T-helper 17 cell (primary cell): ENCODE results near the gene C2CD3. TPM values are rescaled to one million over a fixed set of nuclear protein-coding genes. Genes with fewer than 3 reads are reported as not detected.

Source experiments
- ATAC-seq: fragments of 150-1000 bp; cut with Tn5 transposase; 2 replicates; pipeline ENCODE4 v1.10.0; 2021; ENCODE audit warnings: mild to moderate bottlenecking, moderate library complexity
- DNase-seq, 3 donors: peaks; one replicate each; pipeline versions ENCODE4 v3.0.0 to v3.0.0-alpha.2; 2020 to 2021
- H3K9me3 ChIP-seq: one replicate; pipeline ENCODE4 v1.7.0; 2013; ENCODE audit warnings: low read length, mild to moderate bottlenecking; ENCODE audit not compliant: control insufficient read depth, poor library complexity, severe bottlenecking
- H3K27ac Mint-ChIP-seq: one replicate; pipeline ENCODE4 v1.8.0; 2022; ENCODE audit warnings: mild to moderate bottlenecking, moderate library complexity, mixed read lengths
- H3K27me3 Mint-ChIP-seq: one replicate; pipeline ENCODE4 v1.8.0; 2022; ENCODE audit warnings: mixed read lengths
- H3K36me3 Mint-ChIP-seq: one replicate; pipeline ENCODE4 v1.8.0; 2022; ENCODE audit warnings: low read depth, mixed read lengths
- H3K4me1 Mint-ChIP-seq: one replicate; pipeline ENCODE4 v1.8.0; 2022; ENCODE audit warnings: mild to moderate bottlenecking, mixed read lengths
- H3K4me3 Mint-ChIP-seq: one replicate; pipeline ENCODE4 v1.8.0; 2022; ENCODE audit warnings: mild to moderate bottlenecking, moderate library complexity, mixed read lengths
- total RNA-seq, 4 donors: library from RNA in 2 of 4; stranded (reverse) in 2 of 4; gene quantifications; one replicate each; pipeline ENCODE4 v1.2.3 and lab custom pipeline; 2022 to 2026

C2CD3 gene
- total RNA-seq, 2 donors from 2014 or later = 35.5 to 37.1 TPM

DNA sequence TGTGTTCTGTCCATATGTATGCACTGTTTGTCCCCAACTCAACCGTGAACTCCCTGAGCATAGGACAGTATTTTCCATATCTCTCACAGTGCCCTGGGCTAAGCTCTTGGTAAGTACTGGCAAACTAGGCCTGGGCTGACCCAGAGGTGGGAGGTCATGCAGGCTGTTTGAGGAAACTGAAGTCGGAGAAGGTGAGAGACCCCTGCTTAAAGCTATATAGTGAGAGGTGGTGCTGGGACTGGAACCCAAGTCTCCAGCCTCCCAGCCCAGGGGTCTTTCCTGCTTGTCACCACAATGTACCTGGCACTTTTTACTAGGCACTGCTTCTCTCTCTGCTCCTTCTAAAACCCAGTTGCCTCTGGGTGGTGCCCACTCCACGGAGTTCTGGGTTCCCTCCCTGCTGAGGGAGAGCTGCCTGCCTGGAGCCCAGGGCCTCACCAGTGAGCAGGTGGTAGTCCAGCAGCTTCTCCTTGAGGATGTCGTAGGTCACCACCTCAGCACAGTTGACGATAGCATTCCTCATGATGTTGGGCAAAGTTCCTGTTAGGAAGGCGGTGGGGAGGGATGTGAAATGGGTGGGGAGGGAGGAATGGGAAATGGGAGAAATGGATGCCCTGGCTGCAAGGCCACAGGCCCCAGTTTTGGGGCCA is 166.6 kb downstream of the C2CD3 start:
- ATAC-seq (no peak), DNase-seq (no peak)
- no peaks in the 10 kb centered on the region for H3K27me3 Mint-ChIP-seq
- H3K9me3 ChIP-seq = no peaks in the 10 kb centered on the region
- peak overlapping the region; percentile 100 for H3K27ac Mint-ChIP-seq
- peaks cover 62% of the 10 kb centered on the region for H3K4me1 Mint-ChIP-seq
- H3K4me3 Mint-ChIP-seq = peak overlapping the region; percentile 90
- H3K36me3 Mint-ChIP-seq = no peaks in the 10 kb centered on the region

DNA sequence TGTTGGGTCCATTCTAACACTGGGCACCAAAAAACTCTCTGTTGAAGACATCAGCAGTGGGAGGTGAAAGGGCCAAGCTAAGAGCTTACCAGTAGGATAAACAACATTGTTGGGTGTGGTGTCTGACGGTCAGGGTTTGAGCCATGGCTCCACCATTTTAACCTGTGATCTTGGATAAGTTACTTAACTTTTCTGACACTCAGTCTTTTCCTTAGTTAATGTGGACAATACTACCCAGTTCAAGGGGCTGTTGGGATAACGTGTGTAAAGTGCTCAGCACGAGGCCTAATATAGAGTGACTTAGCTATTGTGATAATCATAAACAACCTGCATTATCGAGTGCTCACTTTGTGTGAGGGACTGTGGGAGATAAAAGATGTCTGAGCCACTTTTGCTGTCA is 168.0 kb downstream of the C2CD3 start:
- H3K4me1 Mint-ChIP-seq = peaks cover 58% of the 10 kb centered on the region
- no peaks in the 10 kb centered on the region for H3K27me3 Mint-ChIP-seq
- no peak overlapping the region for H3K4me3 Mint-ChIP-seq
- ATAC-seq (no peak), DNase-seq (no peak)
- H3K9me3 ChIP-seq = no peaks in the 10 kb centered on the region
- no peaks in the 10 kb centered on the region for H3K36me3 Mint-ChIP-seq
- H3K27ac Mint-ChIP-seq = peak overlapping the region; percentile 100

DNA sequence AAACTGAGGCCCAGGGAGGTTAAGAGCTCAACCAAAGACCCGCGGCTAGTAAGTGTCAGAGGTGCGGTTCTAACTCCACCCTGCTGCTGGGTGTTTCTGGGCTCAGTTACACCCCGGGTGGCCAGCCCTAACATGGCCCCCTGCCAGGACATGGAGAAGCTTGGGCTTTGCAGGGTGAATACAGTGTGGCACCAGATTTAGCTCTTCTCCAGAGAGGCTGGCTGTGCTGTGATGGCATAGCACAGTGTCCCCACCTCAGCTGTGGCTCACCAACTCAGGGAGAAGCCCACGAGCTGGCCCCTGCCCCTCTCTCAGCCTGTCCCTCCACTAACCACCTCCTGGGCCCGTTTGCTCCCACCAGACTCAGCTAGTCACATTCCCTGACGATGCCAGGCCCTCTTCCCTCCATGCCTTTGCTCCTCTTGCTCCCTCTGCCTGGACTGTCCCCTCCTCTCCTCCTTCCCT is 168.9 kb downstream of the C2CD3 start:
- Mint-ChIP-seq H3K27me3 (no peaks in the 10 kb centered on the region), H3K27ac (peak overlapping the region; percentile 9), H3K4me1 (peaks cover 56% of the 10 kb centered on the region), H3K4me3 (no peak overlapping the region), H3K36me3 (no peaks in the 10 kb centered on the region)
- ATAC-seq (no peak), DNase-seq (no peak)
- no peaks in the 10 kb centered on the region for H3K9me3 ChIP-seq

DNA sequence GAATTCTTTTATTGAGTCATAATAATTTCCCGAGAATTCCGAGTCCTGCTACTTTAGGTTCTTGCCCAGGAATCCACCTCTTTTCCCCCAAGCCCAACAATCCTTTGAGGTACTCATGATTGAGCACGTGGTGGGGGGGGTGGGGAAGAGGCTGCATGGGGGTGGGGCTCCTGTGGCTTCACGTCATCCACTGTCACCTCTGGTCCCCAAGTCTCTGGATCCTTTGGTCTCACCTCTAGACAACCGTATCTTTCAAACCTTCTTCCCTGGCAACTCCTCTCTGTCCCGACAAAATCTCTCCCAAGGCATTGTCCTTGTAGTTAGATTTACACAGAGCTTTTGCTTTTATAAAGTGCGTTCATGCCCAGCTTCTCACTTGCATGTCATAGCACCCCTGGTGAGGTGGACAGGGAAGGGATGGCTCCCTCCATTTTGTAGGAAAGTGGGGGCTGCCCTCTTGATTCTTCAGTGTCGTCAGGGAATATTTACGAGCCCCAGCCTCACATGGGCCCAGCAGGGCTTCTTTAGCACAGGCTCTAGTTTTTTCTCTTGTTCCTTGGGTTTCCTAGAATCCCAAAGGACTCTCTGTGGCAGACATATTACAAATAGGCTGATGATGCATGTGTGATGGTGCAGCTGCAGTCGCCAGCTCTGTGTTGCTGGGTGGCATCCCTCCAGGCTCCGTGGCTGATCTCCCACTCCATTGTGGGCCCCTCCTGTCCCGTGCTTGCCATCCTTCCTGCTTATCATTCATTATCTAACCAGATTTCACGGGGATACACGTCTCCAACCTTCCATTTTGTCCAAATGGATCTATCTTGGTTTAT is 170.3 kb downstream of the C2CD3 start:
- no peaks in the 10 kb centered on the region for H3K9me3 ChIP-seq
- Mint-ChIP-seq H3K4me3 (no peak overlapping the region), H3K27me3 (no peaks in the 10 kb centered on the region), H3K27ac (peak overlapping the region; percentile 68), H3K4me1 (peaks cover 51% of the 10 kb centered on the region), H3K36me3 (no peaks in the 10 kb centered on the region)
- DNase-seq (no peak), ATAC-seq (no peak)

DNA sequence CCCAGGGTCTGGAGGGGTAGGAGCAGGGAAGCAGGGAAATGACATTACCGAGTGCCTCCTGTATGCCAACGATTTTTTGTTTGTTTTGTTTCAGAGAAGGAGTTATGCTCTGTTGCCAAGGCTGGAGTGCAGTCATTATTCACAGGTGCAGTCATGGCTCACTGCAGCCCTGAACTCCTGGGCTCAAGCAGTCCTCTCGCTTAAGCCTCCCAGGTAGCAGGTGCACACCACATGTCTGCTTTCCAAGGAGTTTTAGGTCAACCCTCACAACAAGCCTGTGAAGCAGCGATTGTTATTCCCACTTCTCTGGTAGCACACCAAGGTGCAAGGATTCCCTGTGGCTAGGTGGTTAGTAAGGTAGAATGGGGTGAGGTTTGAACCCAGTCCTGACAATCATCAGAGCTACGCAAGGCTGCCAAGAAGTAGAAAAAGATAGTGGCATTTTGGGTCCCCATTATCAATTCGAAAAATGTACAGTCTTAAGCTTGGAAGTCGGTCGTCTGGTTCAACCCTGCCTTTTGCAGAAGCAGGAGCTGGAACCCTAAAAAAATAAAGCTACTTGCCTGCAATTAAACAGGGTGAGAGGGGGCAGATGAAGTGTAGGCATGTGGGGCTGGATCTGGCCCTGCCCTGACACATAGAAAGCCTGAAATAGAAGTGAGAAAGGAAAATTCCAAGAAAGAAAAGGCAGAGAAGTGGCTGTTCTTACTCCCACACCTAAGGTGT is 171.1 kb downstream of the C2CD3 start:
- H3K36me3 Mint-ChIP-seq = no peaks in the 10 kb centered on the region
- H3K9me3 ChIP-seq = no peaks in the 10 kb centered on the region
- ATAC-seq = no peak
- H3K4me3 Mint-ChIP-seq = peak overlapping the region; percentile 41
- H3K27me3 Mint-ChIP-seq = no peaks in the 10 kb centered on the region
- peaks cover 49% of the 10 kb centered on the region for H3K4me1 Mint-ChIP-seq
- peak overlapping the region; percentile 68 for H3K27ac Mint-ChIP-seq
- no peak for DNase-seq

DNA sequence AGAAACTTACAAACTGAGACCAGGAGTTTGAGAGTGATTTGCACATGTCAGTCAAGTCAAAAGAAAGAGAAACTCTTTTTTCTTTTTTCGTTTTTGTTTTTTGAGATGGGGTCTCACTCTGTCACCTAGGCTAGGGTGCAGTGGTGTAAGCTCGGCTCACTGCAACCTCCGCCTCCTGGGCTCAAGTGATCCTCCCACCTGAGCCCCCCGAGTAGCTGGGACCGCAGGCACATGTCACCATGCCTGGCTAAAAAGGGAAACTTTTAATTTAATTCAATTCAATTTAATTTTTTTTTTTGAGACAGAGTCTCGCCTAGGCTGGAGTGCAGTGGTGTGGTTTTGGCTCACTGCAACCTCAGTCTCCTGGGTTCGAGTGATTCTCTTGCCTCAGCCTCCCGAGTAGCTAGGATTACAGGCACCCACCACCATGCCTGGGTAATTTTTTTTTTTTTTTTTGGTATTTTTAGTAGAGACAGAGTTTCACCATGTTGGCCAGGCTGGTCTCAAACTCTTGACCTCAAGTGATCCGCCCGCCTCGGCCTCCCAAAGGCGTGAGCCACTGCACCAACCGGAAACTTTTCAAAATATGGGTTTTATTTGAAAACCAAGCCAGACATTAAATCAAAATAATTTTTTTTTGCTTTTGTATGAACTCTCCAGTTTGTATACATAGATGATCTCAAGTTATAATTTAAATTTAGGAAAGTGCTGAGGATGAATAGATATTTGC is 171.8 kb downstream of the C2CD3 start:
- H3K9me3 ChIP-seq = no peaks in the 10 kb centered on the region
- Mint-ChIP-seq H3K4me3 (no peak overlapping the region), H3K4me1 (peaks cover 46% of the 10 kb centered on the region), H3K36me3 (no peaks in the 10 kb centered on the region), H3K27ac (peak overlapping the region; percentile 68), H3K27me3 (no peaks in the 10 kb centered on the region)
- ATAC-seq (no peak), DNase-seq (no peak)

DNA sequence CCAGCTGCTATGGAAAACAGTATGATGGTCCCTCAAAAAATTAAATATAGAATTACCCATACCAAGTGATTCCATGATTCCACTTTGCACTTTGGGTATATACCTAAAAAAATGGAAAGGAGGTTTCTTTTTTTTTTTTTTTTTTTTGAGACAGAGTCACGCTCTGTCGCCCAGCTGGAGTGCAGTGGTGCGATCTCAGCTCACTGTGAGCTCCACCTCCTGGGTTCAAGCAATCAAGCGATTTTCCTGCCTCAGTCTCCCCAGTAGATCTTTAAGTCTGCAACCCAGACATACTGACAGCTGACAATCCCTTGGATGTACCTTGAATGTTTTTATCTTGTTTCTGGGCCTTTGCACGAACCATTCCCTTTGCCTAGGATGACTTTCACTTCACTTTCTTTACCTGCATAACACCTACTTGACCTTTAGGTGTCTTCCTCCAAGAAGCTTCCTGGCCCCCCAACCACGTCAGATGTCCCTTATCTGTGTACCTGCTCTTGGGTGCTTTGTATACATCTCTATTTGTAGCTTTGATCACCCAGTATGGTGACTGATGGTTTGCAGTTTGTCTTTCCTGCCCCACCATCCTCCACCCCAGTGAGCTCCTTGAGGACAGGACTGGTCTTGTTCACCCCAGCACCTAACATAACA is 173.6 kb downstream of the C2CD3 start:
- ATAC-seq (no peak), DNase-seq (no peak)
- peak overlapping the region; percentile 98 for H3K27ac Mint-ChIP-seq
- H3K9me3 ChIP-seq = no peaks in the 10 kb centered on the region
- no peaks in the 10 kb centered on the region for H3K27me3 Mint-ChIP-seq
- H3K4me3 Mint-ChIP-seq = peak overlapping the region; percentile 39
- H3K36me3 Mint-ChIP-seq = no peaks in the 10 kb centered on the region
- H3K4me1 Mint-ChIP-seq = peaks cover 40% of the 10 kb centered on the region

DNA sequence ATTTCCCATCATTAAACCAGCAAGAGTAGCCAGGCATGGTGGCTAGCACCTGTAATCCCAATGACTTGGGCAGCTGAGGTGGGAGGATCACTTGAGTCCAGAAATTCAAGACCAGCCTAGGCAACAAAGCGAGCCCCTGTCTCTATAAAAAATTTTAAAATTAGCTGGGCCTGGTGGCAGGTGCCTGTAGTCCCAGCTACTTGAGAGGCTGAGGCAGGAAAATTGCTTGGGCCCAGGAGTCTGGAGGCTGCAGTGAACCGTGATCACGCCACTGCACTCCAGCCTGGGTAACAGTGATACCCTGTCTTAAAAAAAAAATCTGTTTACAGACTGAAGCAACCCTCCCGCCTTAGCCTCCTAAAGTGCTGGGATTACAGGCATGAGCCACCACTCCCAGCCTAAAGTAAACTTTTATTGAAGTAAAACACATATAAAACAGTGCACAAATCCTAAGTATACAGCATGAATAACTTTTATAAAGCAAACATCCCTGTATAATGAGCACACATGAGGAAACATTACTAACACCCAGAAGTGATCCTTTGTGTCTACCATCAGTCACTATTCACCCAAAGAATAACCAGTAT is 174.5 kb downstream of the C2CD3 start:
- no peaks in the 10 kb centered on the region for H3K9me3 ChIP-seq
- ATAC-seq (peak; percentile 6), DNase-seq (no peak)
- Mint-ChIP-seq H3K4me3 (peak overlapping the region; percentile 86), H3K36me3 (no peaks in the 10 kb centered on the region), H3K4me1 (peaks cover 47% of the 10 kb centered on the region), H3K27ac (peak overlapping the region; percentile 98), H3K27me3 (no peaks in the 10 kb centered on the region)

DNA sequence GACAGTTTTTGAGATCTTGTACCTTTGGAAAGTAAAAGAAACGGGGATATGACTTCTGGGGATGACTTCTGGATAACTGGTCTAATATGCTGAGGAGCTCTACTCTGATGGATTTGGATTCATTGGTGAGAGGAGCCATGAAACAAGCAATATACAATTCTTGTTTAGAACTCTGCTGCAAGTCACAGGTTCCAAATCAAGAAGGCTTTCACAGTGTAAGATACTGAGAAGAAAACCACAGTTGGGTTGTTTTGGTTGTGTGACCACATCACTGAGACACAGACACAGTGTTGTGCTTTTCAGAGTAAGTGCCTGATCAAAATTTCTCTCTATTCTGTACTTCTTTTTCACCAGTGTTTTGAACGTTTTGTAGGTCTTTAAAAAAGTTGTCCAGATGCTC is 175.1 kb downstream of the C2CD3 start:
- peaks cover 48% of the 10 kb centered on the region for H3K4me1 Mint-ChIP-seq

DNA sequence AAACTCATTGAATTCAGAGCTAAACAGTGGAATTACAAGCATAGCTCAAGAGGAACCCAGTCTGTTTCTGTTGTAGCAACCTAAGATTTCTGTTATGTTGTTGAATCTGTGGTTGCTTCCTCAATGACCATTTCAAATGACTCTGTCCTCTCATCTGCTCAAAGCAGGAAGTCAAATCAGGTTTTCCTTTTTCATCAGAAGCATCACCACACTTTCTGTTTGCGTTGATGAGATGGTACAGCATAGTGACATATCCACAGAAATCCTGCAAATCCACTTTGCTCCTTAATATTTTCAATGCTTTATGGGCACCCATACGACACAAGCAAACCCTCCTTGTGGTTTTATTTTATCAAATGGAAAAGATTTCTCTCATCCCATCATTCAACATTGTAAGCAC is 175.6 kb downstream of the C2CD3 start:
- ATAC-seq = peak; percentile 76
- H3K9me3 ChIP-seq = no peaks in the 10 kb centered on the region
- no peaks in the 10 kb centered on the region for H3K27me3 Mint-ChIP-seq
- peak overlapping the region; percentile 86 for H3K4me3 Mint-ChIP-seq
- peaks cover 48% of the 10 kb centered on the region for H3K4me1 Mint-ChIP-seq
- no peak for DNase-seq
- no peaks in the 10 kb centered on the region for H3K36me3 Mint-ChIP-seq
- peak overlapping the region; percentile 98 for H3K27ac Mint-ChIP-seq

More for the DNA sequence above, 175.1 kb downstream of the C2CD3 start:
- Mint-ChIP-seq H3K4me3 (peak overlapping the region; percentile 86), H3K27ac (peak overlapping the region; percentile 98), H3K36me3 (no peaks in the 10 kb centered on the region), H3K27me3 (no peaks in the 10 kb centered on the region)
- no peaks in the 10 kb centered on the region for H3K9me3 ChIP-seq
- DNase-seq = no peak
- peak; percentile 85 for ATAC-seq

DNA sequence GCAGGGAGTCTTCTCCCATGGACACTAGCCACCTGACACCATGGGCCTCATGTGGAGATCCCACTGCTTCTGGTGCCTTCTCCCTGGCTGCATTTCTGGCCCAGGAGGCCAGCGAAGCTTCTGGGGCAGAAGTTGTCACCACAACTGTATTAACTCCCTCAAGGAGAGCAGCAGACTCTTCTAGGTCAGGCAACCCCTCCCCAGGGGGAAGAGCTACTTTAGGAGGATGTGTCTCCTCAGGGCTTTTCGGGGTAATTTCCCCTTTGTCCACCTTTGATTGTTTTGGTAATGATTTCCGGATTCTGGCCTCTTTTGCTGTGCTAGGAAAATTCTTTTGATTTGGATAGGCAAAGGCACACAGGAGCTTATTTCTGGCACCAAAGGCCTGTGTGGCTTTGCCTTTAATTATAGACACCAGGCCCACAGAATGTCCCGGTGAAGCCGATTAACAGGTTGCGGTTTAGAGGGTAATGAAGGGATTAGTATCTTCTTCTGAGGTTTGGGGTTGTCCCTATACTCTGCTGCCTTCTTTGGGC is 179.3 kb downstream of the C2CD3 start:
- Mint-ChIP-seq H3K36me3 (no peaks in the 10 kb centered on the region), H3K4me1 (peaks cover 30% of the 10 kb centered on the region), H3K27me3 (no peaks in the 10 kb centered on the region), H3K27ac (peak overlapping the region; percentile 98), H3K4me3 (peak overlapping the region; percentile 33)
- no peaks in the 10 kb centered on the region for H3K9me3 ChIP-seq
- DNase-seq (no peak), ATAC-seq (no peak)

DNA sequence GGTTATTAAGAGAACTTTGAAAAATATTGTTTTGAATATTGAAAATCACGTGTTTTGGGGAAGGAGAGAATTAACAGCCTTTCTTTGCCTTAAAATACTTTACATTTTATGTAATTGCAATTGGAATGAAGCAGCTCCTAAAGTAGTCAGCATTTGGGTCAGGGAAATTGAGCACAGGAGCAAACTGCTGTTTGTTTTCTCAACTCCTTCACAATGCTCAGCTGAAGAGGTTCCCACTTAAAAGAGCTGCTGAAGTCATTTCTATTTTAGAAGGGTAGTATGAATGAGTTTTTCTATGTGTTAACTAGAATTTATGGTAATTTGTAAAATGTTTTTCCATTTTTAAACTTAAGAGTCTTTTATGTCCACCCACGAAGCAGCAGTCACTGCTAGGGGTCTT is 180.1 kb downstream of the C2CD3 start:
- no peak for DNase-seq
- H3K27me3 Mint-ChIP-seq = no peaks in the 10 kb centered on the region
- no peaks in the 10 kb centered on the region for H3K9me3 ChIP-seq
- ATAC-seq = no peak
- peaks cover 25% of the 10 kb centered on the region for H3K4me1 Mint-ChIP-seq
- H3K27ac Mint-ChIP-seq = peak overlapping the region; percentile 98
- H3K36me3 Mint-ChIP-seq = no peaks in the 10 kb centered on the region
- H3K4me3 Mint-ChIP-seq = no peak overlapping the region
